Measurements from ENCODE around the gene ADCY3.

The ADCY3 gene

GRCh38 chr2:24899361-24899910 lies 20.6 kb downstream of the ADCY3 start:
- no peak for DNase-seq

GRCh38 chr2:24898122-24899109 lies 21.6 kb downstream of the ADCY3 start:
- DNase-seq = no peak

DNA sequence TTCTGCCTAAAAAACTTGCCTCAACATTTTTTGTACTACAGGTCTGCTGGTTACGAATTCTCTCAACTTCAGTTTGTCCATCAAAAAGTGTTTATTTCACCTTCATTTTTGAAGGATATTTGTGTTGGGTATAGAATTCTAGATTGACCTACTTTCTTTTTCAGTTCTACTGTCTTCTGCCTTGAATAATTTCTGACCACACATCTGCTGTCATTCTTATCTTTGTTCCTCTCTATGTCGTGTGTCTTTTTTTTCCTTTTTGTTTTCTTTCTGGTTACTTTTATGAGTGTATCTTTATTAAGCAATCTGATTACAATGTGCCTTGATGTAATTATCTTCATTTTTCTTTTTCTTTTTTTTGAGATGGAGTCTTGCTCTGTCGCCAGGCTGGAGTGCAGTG lies 25.3 kb downstream of the ADCY3 start:
- no peak for DNase-seq

DNA sequence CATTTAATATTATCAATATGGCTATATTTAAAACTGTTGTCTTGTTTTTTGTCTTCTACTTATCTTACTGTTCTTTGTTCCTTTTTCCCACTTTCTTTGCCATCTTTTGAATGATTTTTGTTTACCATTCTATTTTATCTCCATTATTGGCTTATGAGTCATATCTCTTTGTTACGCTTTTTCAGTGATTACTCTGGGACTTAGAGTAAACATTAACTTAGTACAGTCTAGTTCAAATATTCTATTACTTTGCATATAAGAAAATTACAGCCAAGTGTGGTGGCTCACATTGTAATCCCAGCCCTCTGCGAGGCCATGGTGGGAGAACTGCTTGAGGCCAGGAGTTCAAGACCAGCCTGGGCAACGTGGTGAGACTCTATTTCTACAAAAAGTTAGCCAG lies 26.1 kb downstream of the ADCY3 start:
- DNase-seq = no peak

GRCh38 chr2:24892928-24893327 lies 27.1 kb downstream of the ADCY3 start:
- no peak for DNase-seq

- DNase-seq = no peak
Observed at GRCh38 chr2:24891201-24891600, 28.8 kb downstream of the ADCY3 start.

DNA sequence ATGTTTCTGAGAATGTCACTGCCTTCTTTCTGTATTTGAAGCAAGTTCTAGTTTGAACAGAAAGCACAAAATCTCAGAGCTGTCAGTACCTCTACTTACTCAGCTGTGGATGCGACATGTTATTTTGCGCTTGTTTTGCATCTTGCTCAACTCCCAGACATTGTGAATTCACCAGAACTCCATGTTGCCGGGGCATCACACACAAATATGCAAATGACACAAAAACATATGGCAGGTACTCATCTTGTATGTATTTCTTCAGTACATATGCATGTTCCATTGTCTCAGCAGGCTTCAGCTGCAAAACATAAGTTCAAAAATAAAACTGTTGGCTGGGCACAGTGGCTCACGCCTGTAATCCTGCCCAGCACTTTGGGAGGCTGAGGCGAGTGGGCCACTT lies 30.8 kb downstream of the ADCY3 start:
- DNase-seq = no peak

- DNase-seq = no peak
Observed at GRCh38 chr2:24888177-24888576, 31.9 kb downstream of the ADCY3 start.

GRCh38 chr2:24887307-24887874 lies 32.6 kb downstream of the ADCY3 start:
- DNase-seq = no peak

DNA sequence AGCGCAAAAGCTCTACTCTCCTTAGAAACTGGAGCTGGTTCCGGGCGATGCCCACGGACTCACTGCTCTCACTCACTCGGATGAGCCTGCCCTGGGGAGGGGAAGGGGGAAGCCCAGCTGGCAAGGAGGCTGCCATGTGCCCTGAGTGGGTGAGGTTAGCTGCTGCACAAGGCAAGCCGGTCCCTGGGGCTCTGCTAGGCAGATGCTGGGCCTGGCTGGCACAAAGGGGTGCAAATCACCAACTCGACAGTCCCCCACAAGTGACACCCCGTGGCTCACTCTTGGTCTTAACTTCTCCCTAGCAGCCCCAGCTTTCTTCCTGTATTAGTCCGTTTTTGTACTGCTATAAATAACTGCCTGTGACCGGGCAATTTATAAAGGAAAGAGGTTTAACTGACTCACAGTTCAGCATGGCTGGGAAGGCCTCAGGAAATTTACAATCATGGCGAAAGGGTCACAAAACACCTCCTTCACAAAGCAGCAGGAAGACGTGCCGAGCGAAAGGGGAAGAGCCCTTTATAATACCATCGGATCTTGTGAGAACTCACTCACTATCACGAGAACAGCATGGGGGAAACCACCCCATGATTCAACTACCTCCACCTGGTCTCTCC lies 33.2 kb downstream of the ADCY3 start:
- DNase-seq = peak; percentile 61 to 82

- no peak for DNase-seq
Observed at GRCh38 chr2:24886126-24886501, 33.9 kb downstream of the ADCY3 start.

GRCh38 chr2:24885221-24886125 lies 34.6 kb downstream of the ADCY3 start:
- DNase-seq = peak; percentile 91 to 97

GRCh38 chr2:24883946-24884345 lies 36.1 kb downstream of the ADCY3 start:
- no peak for DNase-seq

DNA sequence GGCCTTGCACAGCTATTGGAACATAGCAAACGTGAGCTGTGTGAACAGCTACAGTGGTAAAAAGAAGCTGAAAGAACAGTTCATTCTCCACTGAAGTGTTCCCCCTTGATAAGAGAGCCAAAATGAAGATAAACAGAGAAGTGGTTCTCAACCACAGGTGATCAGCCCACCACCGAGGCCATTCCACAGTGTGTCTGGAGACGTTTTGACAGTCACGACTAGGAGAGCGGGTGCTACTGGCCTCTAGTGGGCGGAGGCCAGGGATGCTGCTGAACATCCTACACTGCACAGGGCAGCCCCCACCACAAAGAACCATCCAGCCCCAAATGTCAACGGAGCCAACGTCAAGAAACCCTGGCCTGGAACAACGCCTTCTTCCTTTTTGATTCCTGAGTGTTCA lies 38.4 kb downstream of the ADCY3 start:
- no peak for DNase-seq

- no peak for DNase-seq
Observed at GRCh38 chr2:24881158-24881557, 38.9 kb downstream of the ADCY3 start.

- DNase-seq = no peak
Observed at GRCh38 chr2:24878341-24878740, 41.7 kb downstream of the ADCY3 start.

DNA sequence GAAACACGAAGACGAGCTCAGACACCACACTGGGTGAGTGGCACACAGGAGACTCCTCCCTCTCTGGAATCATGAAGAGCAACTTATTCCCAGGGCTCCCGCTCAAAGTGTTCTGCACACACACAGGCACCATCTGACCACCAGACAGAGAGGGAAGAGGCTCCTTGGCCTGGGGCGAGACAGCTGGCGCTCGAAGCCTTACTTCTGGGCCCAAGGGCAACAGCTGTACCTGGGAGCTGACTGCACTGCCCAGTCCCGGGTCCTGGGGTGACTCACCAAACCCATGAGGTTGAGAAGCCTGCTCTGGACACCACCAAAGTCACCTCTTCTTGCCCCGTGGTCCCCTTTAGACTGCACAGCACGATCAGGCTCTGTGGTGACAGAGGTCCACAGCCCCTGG lies 42.4 kb downstream of the ADCY3 start:
- no peak for DNase-seq

DNA sequence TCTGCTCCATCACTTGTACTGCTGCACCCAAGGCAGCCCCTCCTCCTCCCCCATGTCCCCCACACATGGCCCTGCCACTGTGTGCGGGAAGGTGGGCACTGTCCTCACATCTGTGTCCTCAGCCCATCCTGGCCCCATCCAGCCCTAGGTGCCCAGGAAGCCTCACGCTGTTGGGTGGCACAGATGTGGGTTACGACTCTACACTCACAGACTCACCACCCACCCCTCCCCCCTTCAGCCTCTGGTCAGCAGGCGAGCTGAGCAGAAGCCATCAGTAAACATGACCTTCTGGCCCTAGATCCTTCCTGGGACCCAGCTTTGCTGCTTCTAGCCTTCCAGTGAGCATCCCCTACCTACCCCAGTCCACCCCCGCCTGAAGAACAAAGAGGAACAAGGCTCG lies 43.0 kb downstream of the ADCY3 start:
- no peak for DNase-seq

DNA sequence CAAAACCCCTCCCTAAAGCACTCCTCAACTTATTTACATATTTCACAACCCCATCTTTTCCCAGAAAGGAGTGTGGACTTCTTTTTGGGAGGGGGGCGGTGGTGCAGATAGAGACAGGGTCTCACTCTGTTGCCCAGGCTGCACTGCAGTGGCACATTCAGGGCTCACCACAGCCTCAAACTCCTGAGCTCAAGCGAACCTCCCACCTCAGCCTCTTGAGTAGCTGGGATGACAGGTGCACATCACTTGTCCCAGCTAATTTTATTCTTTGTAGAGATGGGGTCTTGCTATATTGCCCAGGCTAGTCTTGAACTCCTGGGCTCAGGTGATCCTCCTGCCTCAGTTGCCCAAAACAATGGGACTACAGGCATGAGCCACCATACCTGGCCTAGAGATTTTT lies 44.1 kb downstream of the ADCY3 start:
- DNase-seq = no peak

DNA sequence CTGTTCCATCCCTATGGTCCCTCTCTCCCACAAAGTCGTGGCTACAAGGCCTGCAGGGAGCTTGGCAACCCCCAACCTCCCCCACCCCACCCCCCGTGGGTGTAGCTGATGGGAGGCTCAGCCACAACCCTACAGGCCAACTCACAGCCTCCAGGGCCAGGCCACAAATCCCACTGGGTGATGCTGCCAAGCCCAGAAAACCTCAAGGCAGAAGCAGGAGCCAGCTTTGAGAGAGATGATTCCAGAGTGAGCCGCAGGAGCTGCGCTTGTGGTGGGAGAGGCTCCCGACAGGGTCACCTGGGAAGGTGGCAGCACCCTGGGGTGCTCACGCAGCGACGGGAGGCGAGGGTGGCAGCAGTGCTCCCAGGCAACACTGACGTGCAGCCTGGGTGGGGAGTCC lies 44.8 kb downstream of the ADCY3 start:
- no peak for DNase-seq

DNA sequence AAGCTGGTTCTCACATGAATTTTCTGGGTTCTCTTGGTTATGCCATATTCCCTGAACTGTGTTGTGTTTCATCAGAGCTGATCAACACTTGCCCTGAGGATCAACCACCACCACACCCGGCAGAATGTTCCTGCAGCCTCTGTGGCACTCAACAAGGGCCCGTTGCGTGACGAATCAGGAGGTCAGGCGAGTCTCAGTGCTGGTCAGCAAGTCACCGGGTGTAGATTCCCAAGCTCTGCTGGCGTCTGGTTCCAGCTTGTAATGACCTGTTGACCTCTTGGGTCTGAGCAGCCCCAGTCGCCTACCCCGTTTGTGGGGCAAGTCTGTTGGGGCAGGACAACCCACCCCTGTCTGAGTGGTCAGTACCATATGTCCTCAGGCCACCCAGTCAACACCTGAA lies 46.0 kb downstream of the ADCY3 start:
- DNase-seq = no peak

DNA sequence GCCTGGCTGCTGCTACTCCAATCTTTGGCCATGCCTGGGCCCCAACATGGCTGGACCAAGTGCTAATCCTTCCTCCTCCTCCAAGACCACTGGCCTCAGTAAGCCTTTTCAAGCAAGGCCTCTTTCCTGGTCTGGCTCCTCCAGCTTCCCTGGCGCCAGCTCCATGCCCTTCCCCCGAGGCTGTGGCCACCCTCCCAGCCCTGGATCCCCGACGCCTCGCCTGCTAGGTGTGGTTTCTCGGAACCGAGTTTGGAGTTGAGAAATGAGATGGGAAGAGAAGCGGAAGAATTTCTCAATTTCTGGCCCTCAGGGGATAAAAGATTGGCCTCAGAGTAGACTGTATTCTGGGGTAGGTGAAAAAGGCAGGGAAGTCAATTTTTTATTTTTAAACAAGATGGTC lies 46.4 kb downstream of the ADCY3 start:
- DNase-seq = no peak

All from NCI-H524 (cell line).